ENCODE data around the gene TCF12. TPM values are rescaled to one million over a fixed set of nuclear protein-coding genes. Genes with fewer than 3 reads are reported as not detected.

TCF12 gene
- total and polyA plus RNA-seq, 2 donors (not counting 3 experiments of a cell fraction or from before 2014, with no cell fraction given): 72.1 to 133 TPM

- no peaks in the 10 kb centered on the region for H3K27me3 ChIP-seq (ENCODE audit: control insufficient read depth in 2 of 2, insufficient read depth in 2 of 2, low read length in 2 of 2)
- no peaks in the 10 kb centered on the region for H3K9me1 ChIP-seq (replicated peaks; ENCODE audit: control insufficient read depth, extremely low read depth, insufficient read depth, low read length)
- no peak overlapping the region for H3K9ac ChIP-seq (replicated peaks; ENCODE audit: extremely low read depth, insufficient read depth, low read length)
- ChIA-PET POLR2A (no interaction called here), CTCF (interaction anchor here (0.9 to 1.8 kb wide), 2 partner anchors 13 to 109 kb away, joined by 3 to 5 read pairs; no protein-coding TSS in a partner anchor)
- no peak overlapping the region for H3K4me2 ChIP-seq (ENCODE audit: insufficient read depth, low read length)
- DNase-seq (ENCODE audit: low read depth, low spot score) (no peak), FAIRE-seq (no peak)
- H4K20me1 ChIP-seq (replicated peaks; ENCODE audit: control insufficient read depth, extremely low read depth, insufficient read depth, low read length): no peaks in the 10 kb centered on the region
- intact Hi-C loops (cut with micrococcal nuclease) (no loop called here), dilution Hi-C loops (cut with MboI; ENCODE audit: extremely low pct_ligation_motif_present, low sequenced_read_pairs) (no loop called here)
- no peaks in the 10 kb centered on the region for H3K79me2 ChIP-seq (ENCODE audit: control insufficient read depth, insufficient read depth, low read length)
- no peak overlapping the region for H3K27ac ChIP-seq (ENCODE audit: insufficient read depth, low read depth, low read length)
- H3K36me3 ChIP-seq (ENCODE audit: control insufficient read depth in 2 of 2, extremely low read depth in 1 of 2, insufficient read depth in 2 of 2, low read length in 2 of 2): peaks cover 2 to 13% of the 10 kb centered on the region in 2 experiments
- H3K4me1 ChIP-seq (ENCODE audit: control insufficient read depth, extremely low read depth, insufficient read depth, low read length): no peaks in the 10 kb centered on the region
- no peak overlapping the region for H3K4me3 ChIP-seq (replicated peaks in 1 of 3; ENCODE audit: insufficient read depth in 1 of 3, low read depth in 1 of 3, low read length in 3 of 3)
- TF ChIP-seq MYC (IDR thresholded peaks at IDR 0.05; ENCODE audit: low read depth, low read length) (no peak), JUN (IDR thresholded peaks at IDR 0.05; ENCODE audit: borderline replicate concordance, insufficient read depth, insufficient read length, low read depth) (no peak), POLR2A (IDR thresholded peaks at IDR 0.05; ENCODE audit: low read depth, low read length) (no peak), FOS (IDR thresholded peaks at IDR 0.05; ENCODE audit: borderline replicate concordance, insufficient read depth, low read length) (no peak), GATA2 (IDR thresholded peaks at IDR 0.05; ENCODE audit: insufficient read depth, insufficient read length, low read depth, low read length) (no peak)
- no TSS peak for BruUV-seq (replicated peaks)
- H3K9me3 ChIP-seq (replicated peaks; ENCODE audit: control insufficient read depth, insufficient read depth, low read length): no peaks in the 10 kb centered on the region
- no peak overlapping the region for H2AFZ ChIP-seq (ENCODE audit: low read depth, low read length)
Measured at GRCh38 chr15:57255751-57256341, 337.4 kb downstream of the TCF12 start.

GRCh38 chr15:57256939-57257338, 338.5 kb downstream of the TCF12 start:
- H3K9me1 ChIP-seq (replicated peaks; ENCODE audit: control insufficient read depth, extremely low read depth, insufficient read depth, low read length): no peaks in the 10 kb centered on the region
- no peak overlapping the region for H3K4me2 ChIP-seq (ENCODE audit: insufficient read depth, low read length)
- no peak overlapping the region for H2AFZ ChIP-seq (ENCODE audit: low read depth, low read length)
- POLR2A ChIA-PET: no interaction called here
- FAIRE-seq (no peak), DNase-seq (ENCODE audit: low read depth, low spot score) (no peak)
- CTCF ChIA-PET: interaction anchor here (0.9 to 1.1 kb wide), 2 partner anchors 11 to 14 kb away, joined by 3 read pairs; no protein-coding TSS in a partner anchor
- dilution Hi-C loops (cut with MboI; ENCODE audit: extremely low pct_ligation_motif_present, low sequenced_read_pairs) (no loop called here), intact Hi-C loops (cut with micrococcal nuclease) (no loop called here)
- no peak for TF ChIP-seq CTCF (IDR thresholded peaks at IDR 0.05; ENCODE audit: extremely low read depth in 1 of 2, insufficient read depth in 1 of 2, low read depth in 1 of 2, low read length in 2 of 2)
- TF ChIP-seq JUN (IDR thresholded peaks at IDR 0.05; ENCODE audit: borderline replicate concordance, insufficient read depth, insufficient read length, low read depth): no peak
- TF ChIP-seq POLR2AphosphoS5 (IDR thresholded peaks at IDR 0.05; ENCODE audit: insufficient read depth, low read depth, low read length): no peak
- TF ChIP-seq MYC (IDR thresholded peaks at IDR 0.05; ENCODE audit: low read depth, low read length): no peak
- no peak for TF ChIP-seq POLR2A (IDR thresholded peaks at IDR 0.05; ENCODE audit: low read depth, low read length)
- TF ChIP-seq FOS (IDR thresholded peaks at IDR 0.05; ENCODE audit: borderline replicate concordance, insufficient read depth, low read length): no peak
- no peaks in the 10 kb centered on the region for H3K4me1 ChIP-seq (ENCODE audit: control insufficient read depth, extremely low read depth, insufficient read depth, low read length)
- no TSS peak for BruUV-seq (replicated peaks)
- H3K4me3 ChIP-seq (replicated peaks in 1 of 3; ENCODE audit: insufficient read depth in 1 of 3, low read depth in 1 of 3, low read length in 3 of 3): no peak overlapping the region
- H4K20me1 ChIP-seq (replicated peaks; ENCODE audit: control insufficient read depth, extremely low read depth, insufficient read depth, low read length): no peaks in the 10 kb centered on the region
- H3K9me3 ChIP-seq (replicated peaks; ENCODE audit: control insufficient read depth, insufficient read depth, low read length): no peaks in the 10 kb centered on the region
- H3K36me3 ChIP-seq (ENCODE audit: control insufficient read depth in 2 of 2, extremely low read depth in 1 of 2, insufficient read depth in 2 of 2, low read length in 2 of 2): peaks cover 2 to 8% of the 10 kb centered on the region in 2 experiments
- H3K27ac ChIP-seq (ENCODE audit: insufficient read depth, low read depth, low read length): no peak overlapping the region
- H3K27me3 ChIP-seq (ENCODE audit: control insufficient read depth in 2 of 2, insufficient read depth in 2 of 2, low read length in 2 of 2): no peaks in the 10 kb centered on the region
- no peak overlapping the region for H3K9ac ChIP-seq (replicated peaks; ENCODE audit: extremely low read depth, insufficient read depth, low read length)
- H3K79me2 ChIP-seq (ENCODE audit: control insufficient read depth, insufficient read depth, low read length): no peaks in the 10 kb centered on the region
